ENCODE measurements around the gene HLCS.

GRCh38 chr21:36854391-36854790 lies 112.1 kb downstream of the HLCS start:
- no peak for TF ChIP-seq POLR2A (IDR thresholded peaks at IDR 0.05)
- no peak for TF ChIP-seq EP300 (IDR thresholded peaks at IDR 0.05; ENCODE audit: low read depth)
- peak; percentile 35 to 59 (median 53) for TF ChIP-seq CTCF (IDR thresholded peaks at IDR 0.05)
- TF ChIP-seq POLR2AphosphoS5 (IDR thresholded peaks at IDR 0.05) = no peak
